ENCODE measurements around the gene RBM38.
A peak's percentile ranks its signal among the peaks of the same experiment; 100 is the strongest.
"Not testable (repeated sequence)": the region's sequence is repeated elsewhere in the genome, so short reads cannot be mapped to it uniquely, and the experiment has no call there.

RBM38 gene

GRCh38 chr20:57390604-57391438 lies at the start of gene RBM38:
RBM38 (plus strand) TSS chr20:57391396; CDS start chr20:57391582, 186 bp downstream.
- DNase-seq (ENCODE audit: low spot score), result peak; percentile 95

GRCh38 chr20:57341663-57342062 lies 49.5 kb upstream of the RBM38 start:
- no peak for DNase-seq (ENCODE audit: low spot score)

GRCh38 chr20:57342829-57343228 lies 48.4 kb upstream of the RBM38 start:
- DNase-seq (ENCODE audit: low spot score), result no peak

- peak; percentile 39 for DNase-seq (ENCODE audit: low spot score)
Observed at GRCh38 chr20:57346477-57346876, 44.7 kb upstream of the RBM38 start.

GRCh38 chr20:57347393-57347792 lies 43.8 kb upstream of the RBM38 start:
- DNase-seq (ENCODE audit: low spot score), result no peak

- DNase-seq (ENCODE audit: low spot score), result not testable (repeated sequence)
Observed at GRCh38 chr20:57348200-57348921, 42.8 kb upstream of the RBM38 start.

- DNase-seq (ENCODE audit: low spot score), result not testable (repeated sequence)
Observed at GRCh38 chr20:57348922-57349574, 42.1 kb upstream of the RBM38 start.

GRCh38 chr20:57350081-57350710 lies 41.0 kb upstream of the RBM38 start:
- no peak for DNase-seq (ENCODE audit: low spot score)

GRCh38 chr20:57350726-57351041 lies 40.5 kb upstream of the RBM38 start:
- not testable (repeated sequence) for DNase-seq (ENCODE audit: low spot score)

GRCh38 chr20:57351042-57351783 lies 40.0 kb upstream of the RBM38 start, which contains the start of gene RAE1:
RAE1 (plus strand) TSS chr20:57351255; CDS start chr20:57354039, 2,784 bp downstream.
- peak; percentile 87 for DNase-seq (ENCODE audit: low spot score)

- DNase-seq (ENCODE audit: low spot score), result no peak
Observed at GRCh38 chr20:57352305-57352704, 38.9 kb upstream of the RBM38 start.

- DNase-seq (ENCODE audit: low spot score), result no peak
Observed at GRCh38 chr20:57353351-57353750, 37.8 kb upstream of the RBM38 start.

GRCh38 chr20:57361517-57361916 lies 29.7 kb upstream of the RBM38 start:
- no peak for DNase-seq (ENCODE audit: low spot score)

GRCh38 chr20:57364451-57364850 lies 26.7 kb upstream of the RBM38 start:
- no peak for DNase-seq (ENCODE audit: low spot score)

GRCh38 chr20:57369596-57369995 lies 21.6 kb upstream of the RBM38 start:
- DNase-seq (ENCODE audit: low spot score), result no peak

- DNase-seq (ENCODE audit: low spot score), result no peak
Observed at GRCh38 chr20:57370316-57370715, 20.9 kb upstream of the RBM38 start.

GRCh38 chr20:57371363-57371762 lies 19.8 kb upstream of the RBM38 start:
- DNase-seq (ENCODE audit: low spot score), result no peak

- no peak for DNase-seq (ENCODE audit: low spot score)
Observed at GRCh38 chr20:57372157-57372556, 19.0 kb upstream of the RBM38 start.

GRCh38 chr20:57372581-57373350 lies 18.4 kb upstream of the RBM38 start:
- no peak for DNase-seq (ENCODE audit: low spot score)

GRCh38 chr20:57374343-57374930 lies 16.8 kb upstream of the RBM38 start:
- no peak for DNase-seq (ENCODE audit: low spot score)

Data from iPS-NIHi11 (cell line).